Spleen (tissue), 11 donors: ENCODE measurements around the gene LPAR2. TPM values are rescaled to one million over a fixed set of nuclear protein-coding genes. Genes with fewer than 3 reads are reported as not detected.

ENCODE experiments used
- DNase-seq: peaks from one replicate; pipeline ENCODE4 v3.0.0-alpha.2; 2020
- H3K27ac ChIP-seq, 8 donors: fragments of 200-600 bp; sonication (generic) in 7 of 8; 1 replicate in 4 of 8; 2 replicates in 4 of 8; pipeline versions ENCODE4 v1.5.0 to v1.8.0; 2016 to 2021; ENCODE audit warnings: inconsistent platforms in 4 of 8, mild to moderate bottlenecking in 4 of 8, moderate library complexity in 1 of 8
- H3K27me3 ChIP-seq, 7 donors: fragments of 200-600 bp; sonication (generic) in 6 of 7; replicated peaks in 1 of 7; 1 replicate in 4 of 7; 2 replicates in 3 of 7; pipeline versions ENCODE4 v1.5.0 to v1.8.0; 2016 to 2021; ENCODE audit warnings: inconsistent platforms in 3 of 7, mild to moderate bottlenecking in 1 of 7
- H3K36me3 ChIP-seq, 6 donors: fragments of 200-600 bp; sonication (generic) in 5 of 6; 1 replicate in 4 of 6; 2 replicates in 2 of 6; pipeline versions ENCODE4 v1.5.0 to v1.8.0; 2016 to 2021; ENCODE audit warnings: inconsistent platforms in 2 of 6
- H3K4me1 ChIP-seq, 6 donors: fragments of 200-600 bp; sonication (generic) in 5 of 6; 1 replicate in 3 of 6; 2 replicates in 3 of 6; pipeline versions ENCODE4 v1.5.0 to v1.8.0; 2016 to 2021; ENCODE audit warnings: inconsistent platforms in 3 of 6
- H3K4me3 ChIP-seq, 8 donors: fragments of 200-600 bp; sonication (generic) in 7 of 8; 1 replicate in 4 of 8; 2 replicates in 4 of 8; pipeline versions ENCODE4 v1.5.0 to v1.8.0; 2016 to 2021; ENCODE audit warnings: inconsistent platforms in 4 of 8, mild to moderate bottlenecking in 4 of 8, moderate library complexity in 2 of 8
- H3K9me3 ChIP-seq, 8 donors: fragments of 200-600 bp; sonication (generic) in 7 of 8; 1 replicate in 4 of 8; 2 replicates in 4 of 8; pipeline versions ENCODE4 v1.5.0 to v1.8.0; 2016 to 2021; ENCODE audit warnings: inconsistent platforms in 4 of 8
- POLR2A ChIP-seq, 3 donors: fragments of 450-650 bp; IDR thresholded peaks; one replicate each; pipeline ENCODE4 v1.5.1; 2017; ENCODE audit warnings: antibody characterized with exemption in 3 of 3, mild to moderate bottlenecking in 1 of 3
- POLR2AphosphoS5 ChIP-seq, 3 donors: sonication (generic); formaldehyde crosslinking; IDR thresholded peaks; one replicate each; pipeline ENCODE4 v1.5.1; 2017; ENCODE audit warnings: antibody characterized with exemption in 3 of 3
- WGBS, 5 donors: extraction: QIAGEN DNeasy Blood & Tissue Kit in 3 of 5; methylation state at CpG; one replicate each; pipeline versions ENCODE4 v1.1.5 to v1.1.7; 2013 to 2018; 5-methylcytosine and 5-hydroxymethylcytosine counted together
- intact Hi-C: fragments of 100-400 bp; cut with DNase I; formaldehyde crosslinking; loops from one replicate; pipeline ENCODE4 v1.15.0; 2023; ENCODE audit warnings: low total_unique reads
- polyA plus RNA-seq, 3 donors: library from polyadenylated mRNA; stranded (reverse); fragments of 200-250 nt; gene quantifications; one replicate each; pipeline ENCODE4 v1.2.1, GENCODE V29; 2013
- total RNA-seq, 7 donors: library from RNA; depleted of rRNA in 3 of 7; stranded (reverse); fragments of >200 nt in 3 of 7; fragmentation: NEBNext Ultra II Directional in 4 of 7; extraction: Animal tissue kit (Norgen Biotek cat#: 25700) in 4 of 7; gene quantifications; one replicate each; pipeline versions ENCODE4 v1.1.0 to v1.2.1, GENCODE V29; 2016 to 2021
- TF ChIP-seq, protein P1 (sequence below), 11 experiments: fragments of 200-600 bp in 7 of 11; fragments of 450-650 bp in 4 of 11; sonication (generic) in 4 of 11; IDR thresholded peaks in 8 of 11; conservative IDR thresholded peaks in 3 of 11; 1 replicate in 7 of 11; 2 replicates in 4 of 11; pipeline versions ENCODE4 v1.4.0 to v1.8.0; 2016 to 2021; ENCODE audit warnings: antibody characterized with exemption in 11 of 11, inconsistent platforms in 4 of 11, mild to moderate bottlenecking in 1 of 11
- donor health status: healthy with polysubstance abuse.
- donor health status: DM: no; HTN: no; CAD: no; lungs with moderate emphysema.
- donor health status: DM: no; HTN: no; CAD: no.
- donor health status: Bipolar disorder and iron deficiency.
- donor health status: healthy.
- donor health status: DM: no; HTN: no; CAD: no.
- donor health status: DM: yes; HTN: yes; CAD: no.

Gene LPAR2
- total and polyA plus RNA-seq, 10 donors = 12.4 to 62.8 (median 41.5) TPM

GRCh38 chr19:19579533-19580361 lies 48.3 kb downstream of the LPAR2 start:
- no peak overlapping the region for H3K27ac ChIP-seq
- no peaks in the 10 kb centered on the region for H3K4me1 ChIP-seq
- no peak for TF ChIP-seq POLR2A (IDR thresholded peaks at IDR 0.05)
- no peaks in the 10 kb centered on the region for H3K36me3 ChIP-seq
- H3K4me3 ChIP-seq = no peak overlapping the region
- WGBS, 5 donors = 86 to 92% (median 92%) methylated on average over 22 to 25 of the region's 25 CpGs
- intact Hi-C loops = no loop called here
- H3K27me3 ChIP-seq = no peaks in the 10 kb centered on the region
- no peak for DNase-seq
- no peaks in the 10 kb centered on the region for H3K9me3 ChIP-seq

DNA sequence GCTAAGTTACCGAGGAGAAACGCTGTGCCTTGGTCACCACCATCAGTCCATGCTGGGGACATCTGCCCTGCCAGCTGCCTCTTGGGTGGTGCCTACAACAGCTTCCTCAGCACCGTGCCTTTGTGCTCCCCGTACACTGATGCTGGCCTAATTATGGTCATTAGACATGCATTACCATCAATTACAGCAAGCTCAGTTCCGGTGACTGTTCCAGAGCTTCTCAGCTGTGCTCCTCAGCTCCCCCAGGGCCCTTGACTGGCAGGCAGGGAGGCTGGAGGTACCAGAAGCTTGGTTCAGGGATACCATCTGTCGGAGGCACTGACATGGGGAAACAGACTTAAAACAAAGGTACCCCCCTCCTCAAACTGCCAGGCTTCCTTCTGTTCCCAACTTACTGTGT lies 49.8 kb downstream of the LPAR2 start:
- intact Hi-C loops = no loop called here
- Histone ChIP-seq H3K4me1 (no peaks in the 10 kb centered on the region), H3K27me3 (no peaks in the 10 kb centered on the region), H3K36me3 (no peaks in the 10 kb centered on the region), H3K9me3 (no peaks in the 10 kb centered on the region), H3K27ac (no peak overlapping the region), H3K4me3 (no peak overlapping the region)
- DNase-seq = no peak
- TF ChIP-seq POLR2AphosphoS5 (IDR thresholded peaks at IDR 0.05) = no peak
- TF ChIP-seq, protein P1, sequence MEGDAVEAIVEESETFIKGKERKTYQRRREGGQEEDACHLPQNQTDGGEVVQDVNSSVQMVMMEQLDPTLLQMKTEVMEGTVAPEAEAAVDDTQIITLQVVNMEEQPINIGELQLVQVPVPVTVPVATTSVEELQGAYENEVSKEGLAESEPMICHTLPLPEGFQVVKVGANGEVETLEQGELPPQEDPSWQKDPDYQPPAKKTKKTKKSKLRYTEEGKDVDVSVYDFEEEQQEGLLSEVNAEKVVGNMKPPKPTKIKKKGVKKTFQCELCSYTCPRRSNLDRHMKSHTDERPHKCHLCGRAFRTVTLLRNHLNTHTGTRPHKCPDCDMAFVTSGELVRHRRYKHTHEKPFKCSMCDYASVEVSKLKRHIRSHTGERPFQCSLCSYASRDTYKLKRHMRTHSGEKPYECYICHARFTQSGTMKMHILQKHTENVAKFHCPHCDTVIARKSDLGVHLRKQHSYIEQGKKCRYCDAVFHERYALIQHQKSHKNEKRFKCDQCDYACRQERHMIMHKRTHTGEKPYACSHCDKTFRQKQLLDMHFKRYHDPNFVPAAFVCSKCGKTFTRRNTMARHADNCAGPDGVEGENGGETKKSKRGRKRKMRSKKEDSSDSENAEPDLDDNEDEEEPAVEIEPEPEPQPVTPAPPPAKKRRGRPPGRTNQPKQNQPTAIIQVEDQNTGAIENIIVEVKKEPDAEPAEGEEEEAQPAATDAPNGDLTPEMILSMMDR (IDR thresholded peaks at IDR 0.05 in 8 of 11, conservative IDR thresholded peaks at IDR 0.05 in 3 of 11) = no peak
- WGBS, 5 donors = 88 to 99% (median 93%) methylated on average over 6 of the region's 6 CpGs

GRCh38 chr19:19575411-19575810 lies 52.6 kb downstream of the LPAR2 start:
- no peak for DNase-seq
- Histone ChIP-seq H3K27me3 (no peaks in the 10 kb centered on the region), H3K4me1 (no peaks in the 10 kb centered on the region), H3K9me3 (no peaks in the 10 kb centered on the region), H3K27ac (no peak overlapping the region), H3K36me3 (peaks cover 0 to 5% (median 0%) of the 10 kb centered on the region in 6 donors), H3K4me3 (no peak overlapping the region)
- TF ChIP-seq, protein P1 (IDR thresholded peaks at IDR 0.05 in 8 of 11, conservative IDR thresholded peaks at IDR 0.05 in 3 of 11) = no peak
- no peak for TF ChIP-seq POLR2A (IDR thresholded peaks at IDR 0.05)
- TF ChIP-seq POLR2AphosphoS5 (IDR thresholded peaks at IDR 0.05) = no peak
- WGBS, 5 donors = 81 to 91% (median 88%) methylated on average over 6 of the region's 6 CpGs
- intact Hi-C loops = no loop called here

Other genes with a start within 250 kb of the LPAR2 start
- gene GATAD2A, start 222.5 kb downstream of the LPAR2 start, total RNA-seq = 100 to 1,000 TPM in 3 of 7 donors, 10 to 100 TPM in 4; 54.0 to 122 (median 94.2) TPM
- 10 to 100 TPM; 11.6 to 25.5 (median 12.6) TPM for gene GATAD2A, start 222.5 kb downstream of the LPAR2 start, polyA plus RNA-seq
- gene TSSK6, start 112.7 kb downstream of the LPAR2 start, total RNA-seq = 1 to 10 TPM; 2.3 to 5.6 (median 3.7) TPM
- 1 to 10 TPM; 1.7 to 3.3 (median 2.4) TPM for gene TSSK6, start 112.7 kb downstream of the LPAR2 start, polyA plus RNA-seq
- 100 to 1,000 TPM in 4 of 7 donors, 10 to 100 TPM in 3; 24.0 to 216 (median 182) TPM for gene NDUFA13, start 112.0 kb downstream of the LPAR2 start, total RNA-seq
- 100 to 1,000 TPM; 203 to 224 (median 204) TPM for gene NDUFA13, start 112.0 kb downstream of the LPAR2 start, polyA plus RNA-seq
- gene YJEFN3, start 99.3 kb downstream of the LPAR2 start, total RNA-seq = 1 to 10 TPM; 1.3 to 4.8 (median 3.2) TPM
- 10 to 100 TPM; 10.4 to 22.7 (median 13.0) TPM for gene YJEFN3, start 99.3 kb downstream of the LPAR2 start, polyA plus RNA-seq
- gene CILP2, start 90.0 kb downstream of the LPAR2 start, total RNA-seq = 1 to 10 TPM in 1 of 7 donors, under 1 TPM in 5, not detected in 1; 0.36 to 1.3 (median 0.61) TPM
- under 1 TPM; 0.15 to 0.38 (median 0.35) TPM for gene CILP2, start 90.0 kb downstream of the LPAR2 start, polyA plus RNA-seq
- 10 to 100 TPM in 2 of 7 donors, 1 to 10 TPM in 5; 5.3 to 12.5 (median 9.3) TPM for gene PBX4, start 9.5 kb downstream of the LPAR2 start, total RNA-seq
- 10 to 100 TPM in 2 of 3 donors, 1 to 10 TPM in 1; 4.4 to 17.8 (median 15.0) TPM for gene PBX4, start 9.5 kb downstream of the LPAR2 start, polyA plus RNA-seq
- gene GMIP, start 15.4 kb upstream of the LPAR2 start, total RNA-seq = 100 to 1,000 TPM in 2 of 7 donors, 10 to 100 TPM in 5; 59.9 to 141 (median 96.9) TPM
- gene GMIP, start 15.4 kb upstream of the LPAR2 start, polyA plus RNA-seq = 10 to 100 TPM; 26.7 to 60.5 (median 31.9) TPM
- gene ATP13A1, start 35.5 kb upstream of the LPAR2 start, total RNA-seq = 100 to 1,000 TPM in 5 of 7 donors, 10 to 100 TPM in 2; 88.4 to 301 (median 113) TPM
- 10 to 100 TPM; 39.7 to 95.3 (median 91.6) TPM for gene ATP13A1, start 35.5 kb upstream of the LPAR2 start, polyA plus RNA-seq
- gene ZNF101, start 40.6 kb upstream of the LPAR2 start, total RNA-seq = 10 to 100 TPM; 29.6 to 58.3 (median 41.1) TPM
- 10 to 100 TPM; 29.8 to 51.9 (median 46.3) TPM for gene ZNF101, start 40.6 kb upstream of the LPAR2 start, polyA plus RNA-seq
- gene ZNF14, start 104.9 kb upstream of the LPAR2 start, total RNA-seq = 10 to 100 TPM in 5 of 7 donors, 1 to 10 TPM in 2; 8.0 to 17.1 (median 11.5) TPM
- 1 to 10 TPM; 5.2 to 7.6 (median 6.2) TPM for gene ZNF14, start 104.9 kb upstream of the LPAR2 start, polyA plus RNA-seq
- 100 to 1,000 TPM in 2 of 7 donors, 10 to 100 TPM in 5; 38.8 to 114 (median 42.1) TPM for gene ZNF506, start 193.5 kb upstream of the LPAR2 start, total RNA-seq
- 10 to 100 TPM in 1 of 3 donors, 1 to 10 TPM in 2; 6.3 to 10.4 (median 9.0) TPM for gene ZNF506, start 193.5 kb upstream of the LPAR2 start, polyA plus RNA-seq
- 10 to 100 TPM in 6 of 7 donors, 1 to 10 TPM in 1; 9.8 to 34.8 (median 17.1) TPM for gene ZNF253, start 237.7 kb upstream of the LPAR2 start, total RNA-seq
- gene ZNF253, start 237.7 kb upstream of the LPAR2 start, polyA plus RNA-seq = 1 to 10 TPM; 4.0 to 6.8 (median 5.9) TPM